Small intestine (tissue), 7 donors: ENCODE data around the gene EXOC1L. TPM values are rescaled to one million over a fixed set of nuclear protein-coding genes. Genes with fewer than 3 reads are reported as not detected.
A peak's percentile ranks its signal among the peaks of the same experiment; 100 is the strongest.

ENCODE experiments used
- DNase-seq, 2 donors: peaks; one replicate each; pipeline versions ENCODE4 v3.0.0 to v3.0.0-alpha.2; 2013
- FAIRE-seq: peaks from 2 replicates; lab custom pipeline; 2012; peaks lifted over from hg19 to GRCh38; lab: Jason Lieb, UNC
- H3K27ac ChIP-seq, 3 donors: one replicate each; pipeline ENCODE4 v1.5.1; 2013; ENCODE audit warnings: low read length in 2 of 3, mild to moderate bottlenecking in 2 of 3, control low read depth in 1 of 3, inconsistent platforms in 1 of 3, low read depth in 1 of 3, moderate library complexity in 1 of 3
- H3K27me3 ChIP-seq, 3 donors: one replicate each; pipeline ENCODE4 v1.6.1; 2013; ENCODE audit warnings: low read length in 3 of 3, inconsistent platforms in 1 of 3; ENCODE audit not compliant: control insufficient read depth in 3 of 3, insufficient read depth in 3 of 3
- H3K36me3 ChIP-seq, 3 donors: one replicate each; pipeline ENCODE4 v1.6.1; 2013; ENCODE audit warnings: low read length in 3 of 3, inconsistent platforms in 1 of 3, low read depth in 1 of 3, mild to moderate bottlenecking in 1 of 3, moderate library complexity in 1 of 3; ENCODE audit not compliant: control insufficient read depth in 3 of 3, insufficient read depth in 2 of 3
- H3K4me1 ChIP-seq, 3 donors: one replicate each; pipeline ENCODE4 v1.6.1; 2013; ENCODE audit warnings: low read length in 2 of 3, inconsistent platforms in 1 of 3, low read depth in 1 of 3, mild to moderate bottlenecking in 1 of 3, moderate library complexity in 1 of 3; ENCODE audit not compliant: control insufficient read depth in 3 of 3, insufficient read depth in 2 of 3
- H3K4me3 ChIP-seq, 3 donors: one replicate each; pipeline ENCODE4 v1.5.1; 2013; ENCODE audit warnings: low read length in 3 of 3, control low read depth in 1 of 3, inconsistent platforms in 1 of 3, low read depth in 1 of 3, mild to moderate bottlenecking in 1 of 3, moderate library complexity in 1 of 3
- H3K9me3 ChIP-seq, 2 donors: one replicate each; pipeline ENCODE4 v1.6.1; 2013; ENCODE audit warnings: low read depth in 1 of 2, low read length in 1 of 2; ENCODE audit not compliant: control insufficient read depth in 2 of 2, insufficient read depth in 1 of 2
- WGBS, 3 donors: extraction: QIAGEN DNeasy Blood & Tissue Kit; methylation state at CpG; one replicate each; pipeline ENCODE4 v1.1.7; 2013; 5-methylcytosine and 5-hydroxymethylcytosine counted together
- polyA plus RNA-seq, 4 donors: library from polyadenylated mRNA; stranded (reverse) in 3 of 4; unstranded in 1 of 4; fragments of 200-250 nt in 3 of 4; fragments of 120-200 nt in 1 of 4; gene quantifications; one replicate each; pipeline versions ENCODE4 v1.2.1 to v1.2.3, GENCODE V29; 2013
- donor health status: healthy with polysubstance abuse.
- donor health status: control.
- donor health status: control.
- donor health status: Bipolar disorder and iron deficiency.
- donor health status: healthy.

The EXOC1L gene
- polyA plus RNA-seq, 4 donors: 0.31 TPM; not detected in 3

GRCh38 chr4:55824865-55825264 is 5.3 kb downstream of the EXOC1L start:
- DNase-seq (no peak), FAIRE-seq (no peak)
- H3K36me3 ChIP-seq: no peaks in the 10 kb centered on the region
- WGBS, 3 donors: 43 to 57% (median 44%) methylated on average over 2 of the region's 2 CpGs
- no peaks in the 10 kb centered on the region for H3K9me3 ChIP-seq
- H3K4me3 ChIP-seq: no peak overlapping the region
- H3K27ac ChIP-seq: no peak overlapping the region
- H3K27me3 ChIP-seq: peaks cover 0 to 9% (median 4%) of the 10 kb centered on the region in 3 donors
- no peaks in the 10 kb centered on the region for H3K4me1 ChIP-seq

GRCh38 chr4:55826986-55827385 is 7.4 kb downstream of the EXOC1L start:
- H3K4me1 ChIP-seq: no peaks in the 10 kb centered on the region
- H3K9me3 ChIP-seq: no peaks in the 10 kb centered on the region
- DNase-seq (no peak), FAIRE-seq (no peak)
- H3K27me3 ChIP-seq: peaks cover 0 to 4% (median 4%) of the 10 kb centered on the region in 3 donors
- H3K27ac ChIP-seq: no peak overlapping the region
- H3K4me3 ChIP-seq: no peak overlapping the region
- no peaks in the 10 kb centered on the region for H3K36me3 ChIP-seq

GRCh38 chr4:55827582-55827981 is 8.0 kb downstream of the EXOC1L start:
- FAIRE-seq (no peak), DNase-seq (no peak)
- WGBS, 3 donors: 69 to 73% (median 73%) methylated on average over 2 of the region's 2 CpGs
- Histone ChIP-seq H3K4me3 (no peak overlapping the region), H3K27me3 (peaks cover 0 to 3% (median 0%) of the 10 kb centered on the region in 3 donors), H3K27ac (no peak overlapping the region), H3K9me3 (no peaks in the 10 kb centered on the region), H3K4me1 (no peaks in the 10 kb centered on the region), H3K36me3 (no peaks in the 10 kb centered on the region)

- 75 to 86% (median 86%) methylated on average over 3 of the region's 3 CpGs for WGBS, 3 donors
- H3K27me3 ChIP-seq: peaks cover 0 to 3% (median 0%) of the 10 kb centered on the region in 3 donors
- H3K4me3 ChIP-seq: no peak overlapping the region
- no peaks in the 10 kb centered on the region for H3K36me3 ChIP-seq
- no peaks in the 10 kb centered on the region for H3K4me1 ChIP-seq
- H3K27ac ChIP-seq: no peak overlapping the region
- no peak for DNase-seq
- FAIRE-seq: no peak
- H3K9me3 ChIP-seq: no peaks in the 10 kb centered on the region
Observed at GRCh38 chr4:55830048-55830447, 10.5 kb downstream of the EXOC1L start.

GRCh38 chr4:55830716-55831115 is 11.1 kb downstream of the EXOC1L start:
- Histone ChIP-seq H3K4me3 (no peak overlapping the region), H3K36me3 (no peaks in the 10 kb centered on the region), H3K9me3 (no peaks in the 10 kb centered on the region), H3K4me1 (no peaks in the 10 kb centered on the region), H3K27ac (no peak overlapping the region), H3K27me3 (peaks cover 0 to 3% (median 0%) of the 10 kb centered on the region in 3 donors)
- 50 to 61% (median 57%) methylated on average over 4 of the region's 4 CpGs for WGBS, 3 donors
- FAIRE-seq (no peak), DNase-seq (peak in 1 of 2 donors; percentile 1)

- H3K9me3 ChIP-seq: no peaks in the 10 kb centered on the region
- H3K27ac ChIP-seq: no peak overlapping the region
- H3K4me1 ChIP-seq: no peaks in the 10 kb centered on the region
- no peak overlapping the region for H3K4me3 ChIP-seq
- no peaks in the 10 kb centered on the region for H3K27me3 ChIP-seq
- WGBS, 3 donors: 92 to 95% (median 94%) methylated on average over 3 of the region's 3 CpGs
- FAIRE-seq: no peak
- DNase-seq: no peak
- H3K36me3 ChIP-seq: no peaks in the 10 kb centered on the region
Observed at GRCh38 chr4:55834086-55834795, 14.7 kb downstream of the EXOC1L start.

- 61 to 74% (median 68%) methylated on average over 1 of the region's 1 CpG for WGBS, 3 donors
Observed at GRCh38 chr4:55837903-55838302, 18.3 kb downstream of the EXOC1L start.

GRCh38 chr4:55838356-55838755 is 18.8 kb downstream of the EXOC1L start:
- no peaks in the 10 kb centered on the region for H3K9me3 ChIP-seq
- FAIRE-seq (no peak), DNase-seq (no peak)
- H3K4me1 ChIP-seq: no peaks in the 10 kb centered on the region
- no peak overlapping the region for H3K4me3 ChIP-seq
- no peak overlapping the region for H3K27ac ChIP-seq
- no peaks in the 10 kb centered on the region for H3K36me3 ChIP-seq
- H3K27me3 ChIP-seq: no peaks in the 10 kb centered on the region
- WGBS, 3 donors: 64 to 78% (median 74%) methylated on average over 1 of the region's 1 CpG

More at GRCh38 chr4:55837903-55838302, 18.3 kb downstream of the EXOC1L start:
- no peak overlapping the region for H3K27ac ChIP-seq
- no peak for FAIRE-seq
- no peaks in the 10 kb centered on the region for H3K36me3 ChIP-seq
- H3K4me1 ChIP-seq: no peaks in the 10 kb centered on the region
- H3K9me3 ChIP-seq: no peaks in the 10 kb centered on the region
- no peaks in the 10 kb centered on the region for H3K27me3 ChIP-seq
- no peak for DNase-seq
- no peak overlapping the region for H3K4me3 ChIP-seq

- Histone ChIP-seq H3K27ac (no peak overlapping the region), H3K9me3 (no peaks in the 10 kb centered on the region), H3K4me1 (no peaks in the 10 kb centered on the region), H3K4me3 (no peak overlapping the region), H3K36me3 (no peaks in the 10 kb centered on the region), H3K27me3 (no peaks in the 10 kb centered on the region)
- DNase-seq: no peak
- FAIRE-seq: no peak
Observed at GRCh38 chr4:55838952-55839351, 19.4 kb downstream of the EXOC1L start.
